ENCODE measurements around the gene NMNAT2.
"Not testable (repeated sequence)": the region's sequence is repeated elsewhere in the genome, so short reads cannot be mapped to it uniquely, and the experiment has no call there.

The NMNAT2 gene

DNA sequence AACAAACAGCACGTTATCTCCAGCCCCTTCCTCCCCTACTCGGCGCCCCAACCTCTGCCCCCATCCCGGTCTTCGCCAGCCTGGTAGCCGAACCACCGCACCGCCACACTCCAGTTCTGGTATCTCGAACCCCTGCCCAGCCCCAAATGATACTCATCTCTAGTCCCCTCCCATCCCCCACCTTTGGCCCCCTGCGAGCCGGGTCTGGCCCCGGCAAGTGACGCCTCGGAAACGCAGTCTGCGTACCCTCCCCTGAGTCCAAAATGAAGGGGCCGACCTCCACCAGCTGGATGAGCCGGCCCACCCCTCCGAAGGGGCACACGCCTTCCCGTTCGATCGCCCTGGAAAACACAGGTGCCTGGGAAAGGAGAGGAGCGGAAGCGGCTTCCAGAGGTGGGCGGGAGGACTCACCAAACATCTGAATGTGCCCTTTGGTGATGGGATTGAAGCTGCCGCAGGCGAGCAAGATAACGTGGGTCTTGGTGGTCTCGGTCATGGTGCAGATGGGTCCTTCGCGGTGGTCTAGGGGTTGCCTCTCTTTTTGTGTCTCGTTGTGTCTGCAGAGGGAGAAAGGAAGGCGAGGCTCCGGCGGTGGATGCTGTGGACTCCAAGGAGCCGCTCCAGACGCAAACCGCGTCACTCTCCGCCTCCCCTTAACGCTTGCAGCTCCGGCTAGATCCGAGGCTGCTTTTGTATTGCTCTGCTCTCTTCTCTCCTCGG lies at the start of gene NMNAT2:
Gene NMNAT2 (minus strand): TSS at position 609 of the 720 bp plus-strand sequence. CDS start 113 bp downstream, at position 496.
- DNase-seq = peak; percentile 36

DNA sequence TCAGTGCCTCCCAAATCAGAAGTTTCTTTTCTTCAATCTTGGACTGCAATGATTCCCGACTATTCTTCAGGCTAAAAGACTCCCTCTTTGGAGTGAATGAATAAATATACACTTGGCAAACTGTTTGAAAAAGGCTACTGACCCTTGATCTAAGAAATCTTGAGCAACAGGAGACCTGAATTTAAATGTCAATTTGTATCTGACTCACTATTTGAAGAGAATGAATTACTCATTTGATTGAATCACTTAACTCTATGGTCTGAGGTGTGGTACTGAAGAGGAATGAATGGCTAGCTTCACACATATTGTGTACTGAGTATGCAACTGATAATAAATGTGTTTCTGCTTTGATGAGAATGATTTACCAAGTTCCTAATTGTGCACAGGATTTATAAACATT lies 49.5 kb upstream of the NMNAT2 start:
- DNase-seq = no peak

- no peak for DNase-seq
Observed at GRCh38 chr1:183466781-183467180, 48.6 kb upstream of the NMNAT2 start.

GRCh38 chr1:183463566-183463965 lies 45.4 kb upstream of the NMNAT2 start:
- DNase-seq = no peak

GRCh38 chr1:183461350-183461749 lies 43.2 kb upstream of the NMNAT2 start:
- no peak for DNase-seq

DNA sequence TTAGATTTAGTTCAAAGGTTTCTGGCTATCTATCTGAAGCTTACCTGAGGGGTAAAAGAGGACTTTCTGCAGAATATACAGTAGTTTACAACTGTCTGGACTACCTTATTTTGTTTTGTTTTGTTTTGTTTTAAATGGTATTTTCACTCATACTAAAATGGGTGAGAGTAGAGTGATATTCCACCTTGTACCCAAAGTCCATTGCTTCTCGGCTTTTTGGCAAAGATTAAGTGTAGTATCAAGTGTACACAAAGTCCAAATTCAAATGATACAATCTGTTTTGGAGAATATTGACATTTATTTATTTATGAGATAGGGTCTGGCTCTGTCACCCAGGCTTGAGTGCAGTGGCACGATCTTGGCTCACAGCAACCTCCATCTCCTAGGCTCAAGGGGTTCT lies 42.4 kb upstream of the NMNAT2 start:
- DNase-seq = no peak

- DNase-seq = no peak
Observed at GRCh38 chr1:183457449-183457848, 39.3 kb upstream of the NMNAT2 start.

- DNase-seq = no peak
Observed at GRCh38 chr1:183456826-183457225, 38.6 kb upstream of the NMNAT2 start.

DNA sequence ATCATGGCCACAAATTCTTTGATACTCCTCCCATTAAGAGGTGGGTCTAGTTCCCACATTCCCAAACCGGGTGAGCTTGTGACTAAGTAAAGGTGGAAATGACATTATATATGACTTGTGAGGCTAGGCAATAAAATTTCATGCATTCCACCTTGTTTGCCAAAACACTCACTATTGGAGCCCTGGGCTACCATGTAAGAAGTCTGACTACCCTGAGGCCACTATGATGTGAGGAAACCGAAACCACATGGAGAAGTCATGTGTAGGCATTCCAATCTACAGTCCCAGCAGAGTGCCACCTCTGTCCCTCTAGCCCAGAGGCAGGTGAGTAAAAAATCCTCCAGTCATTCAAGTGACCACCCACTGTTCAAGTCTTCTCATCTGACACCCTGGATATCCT lies 36.2 kb upstream of the NMNAT2 start:
- DNase-seq = no peak

DNA sequence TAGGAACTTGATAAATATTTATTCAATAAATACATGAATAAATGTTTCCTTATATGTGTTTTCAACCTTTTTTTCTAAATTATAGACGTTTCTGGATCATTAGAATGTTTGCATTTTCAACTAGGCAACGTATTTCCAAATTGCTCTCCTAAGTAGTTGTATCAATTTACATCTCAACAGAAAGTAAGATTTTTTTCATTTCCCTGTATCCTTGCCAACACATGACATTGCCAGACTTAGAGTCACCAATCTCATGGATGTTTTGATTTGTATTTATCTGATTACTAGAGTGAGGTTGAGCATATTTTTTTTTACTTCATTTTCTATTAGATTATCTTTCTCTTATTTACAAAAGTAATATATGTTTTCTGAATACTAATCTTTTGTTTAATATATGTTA lies 31.9 kb upstream of the NMNAT2 start:
- no peak for DNase-seq

- DNase-seq = no peak
Observed at GRCh38 chr1:183449223-183449770, 31.1 kb upstream of the NMNAT2 start.

GRCh38 chr1:183444243-183444642 lies 26.1 kb upstream of the NMNAT2 start:
- DNase-seq = no peak

GRCh38 chr1:183443466-183443865 lies 25.3 kb upstream of the NMNAT2 start:
- DNase-seq = no peak

DNA sequence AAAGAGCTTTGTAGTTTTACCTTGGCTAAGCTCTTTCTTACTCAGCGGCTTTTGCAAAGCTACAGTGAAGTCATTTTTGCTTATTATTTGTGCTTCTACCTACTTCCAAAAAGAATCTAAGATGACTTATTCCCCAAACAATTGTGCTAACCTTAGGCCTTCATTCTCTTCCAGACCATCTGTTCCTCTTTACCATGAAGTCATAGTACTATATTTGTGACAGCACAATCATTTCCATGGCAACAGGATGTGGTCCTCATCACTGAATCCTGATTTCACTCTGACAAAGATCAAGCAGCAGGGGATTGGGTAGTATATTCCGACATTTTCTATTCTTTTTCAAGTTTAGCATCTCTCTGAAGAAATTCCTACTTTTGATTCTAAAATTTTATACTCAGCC lies 24.8 kb upstream of the NMNAT2 start:
- no peak for DNase-seq

DNA sequence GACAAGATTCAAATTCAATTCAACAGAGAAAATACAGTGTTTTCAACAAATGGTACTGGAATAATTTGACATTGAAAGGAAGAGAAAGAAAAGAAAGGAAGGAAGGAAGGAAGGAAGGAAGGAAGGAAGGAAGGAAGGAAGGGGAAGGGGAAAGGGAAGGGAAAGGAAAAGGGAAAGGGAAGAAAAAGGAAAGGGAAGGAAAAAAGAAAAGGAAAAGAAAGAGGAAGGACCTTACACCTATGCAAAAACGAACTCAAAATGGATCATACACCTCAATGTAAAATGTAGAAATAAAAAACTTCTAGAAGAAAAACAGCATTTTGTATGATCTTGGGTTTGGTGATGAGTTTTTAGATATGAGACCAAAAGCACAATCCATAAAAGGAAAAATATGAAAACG lies 19.9 kb upstream of the NMNAT2 start:
- no peak for DNase-seq

- DNase-seq = no peak
Observed at GRCh38 chr1:183435497-183435896, 17.3 kb upstream of the NMNAT2 start.

DNA sequence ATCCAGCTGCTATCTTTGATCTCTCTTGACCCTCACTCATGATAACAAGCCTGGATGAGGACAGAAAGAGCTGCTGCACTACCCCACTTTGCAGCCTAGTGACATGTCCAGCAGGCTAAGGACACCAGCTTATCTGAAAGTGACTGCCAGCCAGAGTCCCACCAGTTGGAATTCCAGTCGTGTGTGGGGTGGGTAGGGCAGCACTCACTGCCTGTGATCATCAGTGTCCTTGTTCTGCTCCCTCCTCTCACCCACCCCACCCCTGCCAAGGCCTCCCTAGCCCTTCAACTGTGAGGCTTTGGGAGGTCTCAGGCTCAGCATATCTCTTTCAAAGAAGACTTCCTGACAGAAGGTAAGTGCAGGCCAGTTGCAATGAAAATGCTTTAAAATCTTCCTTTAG lies 15.5 kb upstream of the NMNAT2 start:
- DNase-seq = no peak

DNA sequence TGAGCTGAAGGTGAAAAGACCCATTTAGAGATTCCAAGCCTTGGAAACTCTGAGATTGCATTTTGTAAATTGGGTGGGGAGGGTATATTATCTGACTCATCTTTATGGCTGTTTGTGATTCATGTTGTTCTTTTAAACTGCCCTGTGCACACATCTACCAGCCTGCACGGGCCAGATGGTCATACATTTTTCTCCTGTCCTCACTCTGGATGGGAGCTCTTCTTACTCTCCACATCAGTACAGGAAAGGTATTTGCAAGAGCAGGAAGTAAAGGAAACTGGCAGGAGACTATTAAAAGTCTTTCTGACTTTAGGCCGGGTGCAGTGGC lies 14.3 kb upstream of the NMNAT2 start:
- no peak for DNase-seq

- DNase-seq = no peak
Observed at GRCh38 chr1:183431840-183432547, 13.8 kb upstream of the NMNAT2 start.

DNA sequence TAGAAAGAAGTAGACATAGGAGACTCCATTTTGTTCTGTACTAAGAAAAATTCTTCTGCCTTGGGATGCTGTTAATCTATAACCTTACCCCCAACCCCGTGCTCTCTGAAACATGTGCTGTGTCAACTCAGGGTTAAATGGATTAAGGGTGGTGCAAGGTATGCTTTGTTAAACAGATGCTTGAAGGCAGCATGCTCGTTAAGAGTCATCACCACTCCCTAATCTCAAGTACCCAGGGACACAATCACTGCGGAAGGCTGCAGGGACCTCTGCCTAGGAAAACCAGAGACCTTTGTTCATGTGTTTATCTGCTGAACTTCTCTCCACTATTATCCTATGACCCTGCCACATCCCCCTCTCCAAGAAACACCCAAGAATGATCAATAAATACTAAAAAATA lies 9.4 kb upstream of the NMNAT2 start:
- DNase-seq = not testable (repeated sequence)

GRCh38 chr1:183424691-183425090 lies 6.5 kb upstream of the NMNAT2 start:
- no peak for DNase-seq

GRCh38 chr1:183423541-183423940 lies 5.4 kb upstream of the NMNAT2 start:
- no peak for DNase-seq

DNA sequence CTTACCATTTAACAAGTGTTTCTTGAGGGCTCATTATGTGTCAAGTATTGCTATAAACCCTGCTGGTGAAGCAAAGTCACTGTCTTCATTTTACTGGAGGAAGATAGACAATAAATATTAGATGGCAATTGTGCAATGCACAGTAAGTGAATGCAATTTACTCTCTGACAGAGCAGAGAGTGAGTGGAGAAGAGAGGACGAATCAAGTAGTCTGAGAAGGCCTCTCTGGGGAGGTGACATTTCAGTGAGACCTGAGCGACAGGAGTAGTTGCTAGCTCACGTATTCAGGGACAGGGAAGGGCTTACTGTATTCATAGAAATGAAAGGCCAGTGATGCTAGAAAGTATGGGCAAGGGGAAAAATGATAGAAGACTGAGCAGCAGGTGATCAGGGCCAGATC lies 1.2 kb upstream of the NMNAT2 start:
- no peak for DNase-seq

- no peak for DNase-seq
Observed at GRCh38 chr1:183418696-183419095, 516 bp upstream of the NMNAT2 start.
